Measurements from ENCODE around the gene GADL1.

The GADL1 gene

GRCh38 chr3:30813734-30814133 is 80.7 kb downstream of the GADL1 start:
- no peaks in the 10 kb centered on the region for H3K36me3 ChIP-seq (ENCODE audit: control insufficient read depth, insufficient read depth, low read length)
- TF ChIP-seq CTCF (IDR thresholded peaks at IDR 0.05; ENCODE audit: insufficient read depth, low read length, poor library complexity, severe bottlenecking): no peak
- H3K27me3 ChIP-seq (replicated peaks; ENCODE audit: control insufficient read depth, insufficient read depth, low read length): no peaks in the 10 kb centered on the region
- no peak overlapping the region for H3K4me3 ChIP-seq (replicated peaks; ENCODE audit: low read depth, low read length)
- DNase-seq (ENCODE audit: extremely low read depth, insufficient read length): no peak

GRCh38 chr3:30811151-30811795 is 83.2 kb downstream of the GADL1 start:
- no peaks in the 10 kb centered on the region for H3K27me3 ChIP-seq (replicated peaks; ENCODE audit: control insufficient read depth, insufficient read depth, low read length)
- no peak for DNase-seq (ENCODE audit: extremely low read depth, insufficient read length)
- no peak overlapping the region for H3K4me3 ChIP-seq (replicated peaks; ENCODE audit: low read depth, low read length)
- H3K36me3 ChIP-seq (ENCODE audit: control insufficient read depth, insufficient read depth, low read length): no peaks in the 10 kb centered on the region
- no peak for TF ChIP-seq CTCF (IDR thresholded peaks at IDR 0.05; ENCODE audit: insufficient read depth, low read length, poor library complexity, severe bottlenecking)

GRCh38 chr3:30810625-30811024 is 83.8 kb downstream of the GADL1 start:
- Histone ChIP-seq H3K4me3 (replicated peaks; ENCODE audit: low read depth, low read length) (no peak overlapping the region), H3K36me3 (ENCODE audit: control insufficient read depth, insufficient read depth, low read length) (no peaks in the 10 kb centered on the region), H3K27me3 (replicated peaks; ENCODE audit: control insufficient read depth, insufficient read depth, low read length) (no peaks in the 10 kb centered on the region)
- TF ChIP-seq CTCF (IDR thresholded peaks at IDR 0.05; ENCODE audit: insufficient read depth, low read length, poor library complexity, severe bottlenecking): no peak
- no peak for DNase-seq (ENCODE audit: extremely low read depth, insufficient read length)

GRCh38 chr3:30805695-30806094 is 88.8 kb downstream of the GADL1 start:
- Histone ChIP-seq H3K4me3 (replicated peaks; ENCODE audit: low read depth, low read length) (no peak overlapping the region), H3K36me3 (ENCODE audit: control insufficient read depth, insufficient read depth, low read length) (no peaks in the 10 kb centered on the region), H3K27me3 (replicated peaks; ENCODE audit: control insufficient read depth, insufficient read depth, low read length) (no peaks in the 10 kb centered on the region)
- no peak for TF ChIP-seq CTCF (IDR thresholded peaks at IDR 0.05; ENCODE audit: insufficient read depth, low read length, poor library complexity, severe bottlenecking)
- no peak for DNase-seq (ENCODE audit: extremely low read depth, insufficient read length)

- TF ChIP-seq CTCF (IDR thresholded peaks at IDR 0.05; ENCODE audit: insufficient read depth, low read length, poor library complexity, severe bottlenecking): no peak
- Histone ChIP-seq H3K27me3 (replicated peaks; ENCODE audit: control insufficient read depth, insufficient read depth, low read length) (no peaks in the 10 kb centered on the region), H3K36me3 (ENCODE audit: control insufficient read depth, insufficient read depth, low read length) (no peaks in the 10 kb centered on the region), H3K4me3 (replicated peaks; ENCODE audit: low read depth, low read length) (no peak overlapping the region)
- DNase-seq (ENCODE audit: extremely low read depth, insufficient read length): no peak
Observed at GRCh38 chr3:30804984-30805383, 89.5 kb downstream of the GADL1 start.

GRCh38 chr3:30795176-30795575 is 99.3 kb downstream of the GADL1 start:
- H3K4me3 ChIP-seq (replicated peaks; ENCODE audit: low read depth, low read length): no peak overlapping the region
- no peaks in the 10 kb centered on the region for H3K36me3 ChIP-seq (ENCODE audit: control insufficient read depth, insufficient read depth, low read length)
- no peak for DNase-seq (ENCODE audit: extremely low read depth, insufficient read length)
- H3K27me3 ChIP-seq (replicated peaks; ENCODE audit: control insufficient read depth, insufficient read depth, low read length): no peaks in the 10 kb centered on the region
- no peak for TF ChIP-seq CTCF (IDR thresholded peaks at IDR 0.05; ENCODE audit: insufficient read depth, low read length, poor library complexity, severe bottlenecking)
